ENCODE data around the gene SEMA5A.

DNA sequence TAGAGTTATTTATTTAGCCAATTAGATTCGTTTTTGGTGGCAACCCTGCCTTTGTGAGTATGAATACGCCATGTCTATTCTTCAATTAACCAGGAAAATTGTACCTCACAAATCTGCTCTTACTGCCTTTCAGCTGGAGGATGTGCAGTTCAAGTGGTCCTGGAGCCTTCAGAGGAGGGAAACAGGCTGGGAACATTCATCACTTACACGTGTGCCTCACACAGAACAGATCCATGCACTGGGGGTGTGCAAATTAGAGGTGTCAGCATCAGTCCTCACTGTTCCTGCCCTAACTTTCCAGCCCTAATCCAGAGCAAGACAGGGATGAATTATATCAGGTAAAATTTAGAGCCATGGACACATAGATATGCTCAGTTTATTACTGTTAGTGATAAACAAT, 65.4 kb downstream of the SEMA5A start:
- TF ChIP-seq, protein P1, sequence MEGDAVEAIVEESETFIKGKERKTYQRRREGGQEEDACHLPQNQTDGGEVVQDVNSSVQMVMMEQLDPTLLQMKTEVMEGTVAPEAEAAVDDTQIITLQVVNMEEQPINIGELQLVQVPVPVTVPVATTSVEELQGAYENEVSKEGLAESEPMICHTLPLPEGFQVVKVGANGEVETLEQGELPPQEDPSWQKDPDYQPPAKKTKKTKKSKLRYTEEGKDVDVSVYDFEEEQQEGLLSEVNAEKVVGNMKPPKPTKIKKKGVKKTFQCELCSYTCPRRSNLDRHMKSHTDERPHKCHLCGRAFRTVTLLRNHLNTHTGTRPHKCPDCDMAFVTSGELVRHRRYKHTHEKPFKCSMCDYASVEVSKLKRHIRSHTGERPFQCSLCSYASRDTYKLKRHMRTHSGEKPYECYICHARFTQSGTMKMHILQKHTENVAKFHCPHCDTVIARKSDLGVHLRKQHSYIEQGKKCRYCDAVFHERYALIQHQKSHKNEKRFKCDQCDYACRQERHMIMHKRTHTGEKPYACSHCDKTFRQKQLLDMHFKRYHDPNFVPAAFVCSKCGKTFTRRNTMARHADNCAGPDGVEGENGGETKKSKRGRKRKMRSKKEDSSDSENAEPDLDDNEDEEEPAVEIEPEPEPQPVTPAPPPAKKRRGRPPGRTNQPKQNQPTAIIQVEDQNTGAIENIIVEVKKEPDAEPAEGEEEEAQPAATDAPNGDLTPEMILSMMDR (IDR thresholded peaks at IDR 0.05): no peak
- no peak for TF ChIP-seq EP300 (IDR thresholded peaks at IDR 0.05)

All from gastroesophageal sphincter (tissue), 3 donors.